IPS DF 19.7 (cell line): Measurements from ENCODE around the gene OR2T35.

ENCODE experiments used
- DNase-seq: peaks from one replicate; pipeline ENCODE4 v3.0.0-alpha.2; 2013; ENCODE audit warnings: low read depth, low spot score

Gene OR2T35

GRCh38 chr1:248625971-248626370 lies 19.1 kb downstream of the OR2T35 start:
- DNase-seq = no peak

GRCh38 chr1:248625166-248625565 lies 19.9 kb downstream of the OR2T35 start:
- DNase-seq = no peak

GRCh38 chr1:248622570-248623001 lies 22.5 kb downstream of the OR2T35 start:
- DNase-seq = no peak

- no peak for DNase-seq
These were observed 23.3 kb downstream of the OR2T35 start for GRCh38 chr1:248621770-248622169.

- no peak for DNase-seq
These were observed 26.2 kb downstream of the OR2T35 start for GRCh38 chr1:248618878-248619277.

- DNase-seq = no peak
These were observed 27.0 kb downstream of the OR2T35 start for GRCh38 chr1:248618119-248618518.

- no peak for DNase-seq
These were observed 31.3 kb downstream of the OR2T35 start for GRCh38 chr1:248613742-248614141.

- no peak for DNase-seq
These were observed 33.1 kb downstream of the OR2T35 start for GRCh38 chr1:248611883-248612414.

GRCh38 chr1:248610301-248610700 lies 34.8 kb downstream of the OR2T35 start:
- no peak for DNase-seq

- DNase-seq = no peak
These were observed 45.7 kb downstream of the OR2T35 start for GRCh38 chr1:248599396-248599795.

GRCh38 chr1:248597589-248597988 lies 47.5 kb downstream of the OR2T35 start, which contains the start of gene OR2T10:
Gene OR2T10, minus strand, starts transcription at chr1:248597700. Its CDS starts 3,932 bp downstream, at chr1:248593768.
- no peak for DNase-seq

- no peak for DNase-seq
These were observed 48.5 kb downstream of the OR2T35 start for GRCh38 chr1:248596615-248597014.

- DNase-seq = no peak
These were observed 51.9 kb downstream of the OR2T35 start for GRCh38 chr1:248593226-248593625.

GRCh38 chr1:248592655-248593054 lies 52.4 kb downstream of the OR2T35 start:
- no peak for DNase-seq

- DNase-seq = no peak
These were observed 55.0 kb downstream of the OR2T35 start for GRCh38 chr1:248590055-248590454.

- DNase-seq = no peak
These were observed 55.7 kb downstream of the OR2T35 start for GRCh38 chr1:248589334-248589733.
